ENCODE results near the gene C1QTNF6.

The C1QTNF6 gene

DNA sequence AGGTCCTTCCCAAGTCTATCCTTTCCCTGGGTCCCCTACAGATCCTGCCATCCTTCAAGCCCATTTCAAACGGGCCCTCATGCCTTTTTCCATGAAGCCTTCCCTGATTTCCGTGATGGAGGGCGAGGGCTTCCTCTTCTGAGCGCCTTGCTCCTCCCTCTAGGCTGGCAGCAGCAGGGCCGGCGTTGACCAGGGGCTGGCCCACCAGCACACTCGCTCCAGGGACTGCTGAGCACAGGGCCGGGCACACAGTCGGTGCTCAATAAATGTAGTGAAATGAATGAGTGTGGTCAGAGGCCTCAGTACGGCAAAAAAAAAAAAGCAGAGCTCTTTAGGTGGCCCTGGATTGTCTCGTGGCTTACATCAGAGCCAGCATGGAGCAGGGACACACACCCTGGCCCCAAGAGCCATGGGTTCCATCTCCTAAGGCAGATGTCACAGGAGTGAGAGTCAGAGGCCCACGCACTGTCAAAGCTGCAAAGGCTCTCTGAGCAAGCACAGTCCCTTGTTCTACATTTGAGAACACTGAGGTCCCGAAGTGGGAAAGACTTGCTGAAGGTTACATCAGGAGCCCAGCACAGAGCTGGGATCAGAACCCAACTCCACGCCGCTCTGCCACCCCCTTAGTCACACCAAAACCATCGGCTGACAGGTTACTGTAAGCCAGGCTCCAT is 41.4 kb downstream of the C1QTNF6 start:
- TF ChIP-seq POLR2AphosphoS5 (IDR thresholded peaks at IDR 0.05; ENCODE audit: low read depth, low read length) (no peak), FOXP2 (optimal IDR thresholded peaks at IDR 0.05; ENCODE audit: borderline replicate concordance, extremely low read depth, extremely low read length, insufficient read depth) (no peak), SIN3A (IDR thresholded peaks at IDR 0.05; ENCODE audit: borderline replicate concordance, insufficient read depth, low read length) (no peak), TAF1 (IDR thresholded peaks at IDR 0.05; ENCODE audit: borderline replicate concordance, insufficient read depth, low read length) (no peak)
- TF ChIP-seq, protein P1, sequence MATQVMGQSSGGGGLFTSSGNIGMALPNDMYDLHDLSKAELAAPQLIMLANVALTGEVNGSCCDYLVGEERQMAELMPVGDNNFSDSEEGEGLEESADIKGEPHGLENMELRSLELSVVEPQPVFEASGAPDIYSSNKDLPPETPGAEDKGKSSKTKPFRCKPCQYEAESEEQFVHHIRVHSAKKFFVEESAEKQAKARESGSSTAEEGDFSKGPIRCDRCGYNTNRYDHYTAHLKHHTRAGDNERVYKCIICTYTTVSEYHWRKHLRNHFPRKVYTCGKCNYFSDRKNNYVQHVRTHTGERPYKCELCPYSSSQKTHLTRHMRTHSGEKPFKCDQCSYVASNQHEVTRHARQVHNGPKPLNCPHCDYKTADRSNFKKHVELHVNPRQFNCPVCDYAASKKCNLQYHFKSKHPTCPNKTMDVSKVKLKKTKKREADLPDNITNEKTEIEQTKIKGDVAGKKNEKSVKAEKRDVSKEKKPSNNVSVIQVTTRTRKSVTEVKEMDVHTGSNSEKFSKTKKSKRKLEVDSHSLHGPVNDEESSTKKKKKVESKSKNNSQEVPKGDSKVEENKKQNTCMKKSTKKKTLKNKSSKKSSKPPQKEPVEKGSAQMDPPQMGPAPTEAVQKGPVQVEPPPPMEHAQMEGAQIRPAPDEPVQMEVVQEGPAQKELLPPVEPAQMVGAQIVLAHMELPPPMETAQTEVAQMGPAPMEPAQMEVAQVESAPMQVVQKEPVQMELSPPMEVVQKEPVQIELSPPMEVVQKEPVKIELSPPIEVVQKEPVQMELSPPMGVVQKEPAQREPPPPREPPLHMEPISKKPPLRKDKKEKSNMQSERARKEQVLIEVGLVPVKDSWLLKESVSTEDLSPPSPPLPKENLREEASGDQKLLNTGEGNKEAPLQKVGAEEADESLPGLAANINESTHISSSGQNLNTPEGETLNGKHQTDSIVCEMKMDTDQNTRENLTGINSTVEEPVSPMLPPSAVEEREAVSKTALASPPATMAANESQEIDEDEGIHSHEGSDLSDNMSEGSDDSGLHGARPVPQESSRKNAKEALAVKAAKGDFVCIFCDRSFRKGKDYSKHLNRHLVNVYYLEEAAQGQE (IDR thresholded peaks at IDR 0.05; ENCODE audit: insufficient read depth in 1 of 2, low read depth in 2 of 2, low read length in 2 of 2) = no peak

DNA sequence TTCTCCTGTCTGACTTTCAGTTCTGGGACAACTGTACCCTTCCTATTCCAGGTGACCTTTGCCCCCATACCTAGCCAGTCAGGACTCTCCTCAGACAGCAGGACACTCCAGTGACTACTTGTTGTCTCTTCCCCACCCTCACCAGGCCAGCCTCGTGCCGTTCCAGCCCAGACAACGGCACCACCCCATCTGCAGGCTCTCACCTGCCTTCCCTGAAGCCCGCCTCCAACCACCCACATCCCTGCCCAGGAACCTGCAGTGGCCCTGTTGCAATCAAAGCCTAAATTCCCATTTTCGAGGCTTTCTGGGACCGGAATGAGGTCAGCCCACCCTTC is 42.0 kb downstream of the C1QTNF6 start:
- no peak for TF ChIP-seq SIN3A (IDR thresholded peaks at IDR 0.05; ENCODE audit: borderline replicate concordance, insufficient read depth, low read length)
- TF ChIP-seq POLR2AphosphoS5 (IDR thresholded peaks at IDR 0.05; ENCODE audit: low read depth, low read length) = no peak
- TF ChIP-seq FOXP2 (optimal IDR thresholded peaks at IDR 0.05; ENCODE audit: borderline replicate concordance, extremely low read depth, extremely low read length, insufficient read depth) = no peak
- TF ChIP-seq TAF1 (IDR thresholded peaks at IDR 0.05; ENCODE audit: borderline replicate concordance, insufficient read depth, low read length) = no peak
- TF ChIP-seq, protein P1 (IDR thresholded peaks at IDR 0.05; ENCODE audit: insufficient read depth in 1 of 2, low read depth in 2 of 2, low read length in 2 of 2) = no peak

DNA sequence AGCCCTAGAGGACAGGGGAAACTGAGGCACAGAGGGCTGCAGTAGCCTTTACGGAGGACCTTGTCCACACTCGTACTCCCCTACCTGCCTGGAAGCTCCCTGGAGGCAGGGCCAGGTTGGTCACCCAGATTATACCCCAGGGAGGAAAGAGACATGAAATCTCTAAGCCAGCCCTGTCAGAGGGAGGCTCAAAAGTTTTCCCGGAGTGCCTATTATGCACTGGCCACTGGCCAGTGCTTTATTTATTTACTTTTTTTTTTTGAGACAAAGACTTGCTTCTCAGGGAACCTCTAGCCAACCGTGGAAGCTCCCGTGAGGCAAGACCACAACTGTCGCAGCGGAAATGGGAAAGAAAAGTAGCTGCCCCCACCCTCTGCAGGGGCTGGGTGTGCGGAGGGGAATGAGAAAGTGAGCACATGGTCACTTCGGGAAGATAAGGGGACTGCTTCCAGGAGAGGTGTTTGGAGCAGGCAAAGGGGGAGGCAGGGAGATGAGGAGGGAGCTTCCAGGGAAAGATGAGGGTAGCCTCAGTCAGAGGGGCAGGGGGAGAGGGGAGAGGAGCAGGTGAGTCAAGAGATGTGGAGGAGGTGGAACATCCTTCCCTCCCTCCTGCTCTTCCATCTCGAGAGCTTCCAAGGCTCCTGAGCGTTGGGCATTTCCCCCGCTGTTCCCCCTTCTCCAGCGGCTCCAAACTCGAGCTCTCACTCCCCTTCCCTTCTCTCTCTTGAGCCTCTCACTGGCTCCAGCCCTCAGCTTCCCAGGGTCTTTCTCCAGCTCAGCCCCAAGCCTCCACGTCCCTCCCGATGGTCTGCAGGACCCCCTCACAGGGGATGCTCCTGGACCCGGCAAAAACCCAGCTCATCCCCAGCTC is 42.6 kb downstream of the C1QTNF6 start:
- TF ChIP-seq POLR2AphosphoS5 (IDR thresholded peaks at IDR 0.05; ENCODE audit: low read depth, low read length) (no peak), SIN3A (IDR thresholded peaks at IDR 0.05; ENCODE audit: borderline replicate concordance, insufficient read depth, low read length) (no peak), FOXP2 (optimal IDR thresholded peaks at IDR 0.05; ENCODE audit: borderline replicate concordance, extremely low read depth, extremely low read length, insufficient read depth) (no peak), TAF1 (IDR thresholded peaks at IDR 0.05; ENCODE audit: borderline replicate concordance, insufficient read depth, low read length) (no peak)
- TF ChIP-seq, protein P1 (IDR thresholded peaks at IDR 0.05; ENCODE audit: insufficient read depth in 1 of 2, low read depth in 2 of 2, low read length in 2 of 2) = no peak

DNA sequence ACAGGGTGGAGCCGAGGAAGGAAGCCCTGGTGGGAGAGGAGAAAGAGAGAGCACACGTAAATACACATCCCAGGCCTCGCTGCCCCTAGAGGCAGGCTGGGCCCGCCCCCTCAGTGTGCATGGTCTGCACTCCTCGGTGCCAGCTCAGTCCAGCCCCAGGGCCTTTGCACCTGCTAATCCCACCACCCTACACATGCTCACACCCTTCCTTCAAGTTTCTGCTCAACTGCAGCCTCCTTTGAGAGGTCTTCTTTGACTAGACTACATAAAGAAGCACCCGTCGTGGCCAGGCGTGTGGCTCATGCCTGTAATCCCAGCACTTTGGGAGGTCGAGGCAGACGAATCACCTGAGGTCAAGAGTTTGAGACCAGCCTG is 43.9 kb downstream of the C1QTNF6 start:
- TF ChIP-seq FOXP2 (optimal IDR thresholded peaks at IDR 0.05; ENCODE audit: borderline replicate concordance, extremely low read depth, extremely low read length, insufficient read depth) (no peak), TAF1 (IDR thresholded peaks at IDR 0.05; ENCODE audit: borderline replicate concordance, insufficient read depth, low read length) (no peak), POLR2AphosphoS5 (IDR thresholded peaks at IDR 0.05; ENCODE audit: low read depth, low read length) (no peak), SIN3A (IDR thresholded peaks at IDR 0.05; ENCODE audit: borderline replicate concordance, insufficient read depth, low read length) (no peak)
- TF ChIP-seq, protein P1 (IDR thresholded peaks at IDR 0.05; ENCODE audit: insufficient read depth in 1 of 2, low read depth in 2 of 2, low read length in 2 of 2) = no peak

Measured in PFSK-1 (cell line).